ENCODE data around the gene UCP1.

UCP1 gene

GRCh38 chr4:140595065-140595464 lies 26.3 kb upstream of the UCP1 start:
- Histone ChIP-seq H3K9me3 (ENCODE audit: control insufficient read depth, low read depth, low read length) (no peaks in the 10 kb centered on the region), H3K36me3 (ENCODE audit: control insufficient read depth, low read depth, low read length) (no peaks in the 10 kb centered on the region)

DNA sequence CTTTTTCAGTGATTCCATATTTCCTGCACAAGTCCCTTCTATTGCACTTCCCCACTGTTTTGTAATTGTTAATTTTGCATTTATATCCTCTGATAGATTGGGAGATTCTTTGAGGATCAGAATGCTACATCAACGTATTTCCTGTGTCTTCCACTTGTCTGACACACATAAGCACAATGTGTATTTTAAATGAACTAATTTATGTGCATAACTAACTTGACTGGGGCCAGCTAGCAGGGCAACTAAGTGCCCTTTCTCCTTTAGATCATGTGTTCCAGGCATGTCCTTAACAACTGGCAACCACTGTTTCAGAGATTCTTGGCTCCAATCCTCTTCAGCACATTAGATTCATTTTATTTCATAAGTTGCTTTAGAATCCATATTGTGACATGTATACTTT lies 15.7 kb upstream of the UCP1 start:
- Histone ChIP-seq H3K4me3 (ENCODE audit: low read length) (no peak overlapping the region), H3K27me3 (ENCODE audit: control insufficient read depth, insufficient read depth, low read length) (no peaks in the 10 kb centered on the region), H3K9ac (ENCODE audit: low read length) (no peak overlapping the region), H3K36me3 (ENCODE audit: control insufficient read depth, low read depth, low read length) (no peaks in the 10 kb centered on the region), H3K4me1 (ENCODE audit: control insufficient read depth, low read depth, low read length) (no peaks in the 10 kb centered on the region), H3K9me3 (ENCODE audit: control insufficient read depth, low read depth, low read length) (no peaks in the 10 kb centered on the region), H3K27ac (ENCODE audit: low read length) (no peak overlapping the region)

More at GRCh38 chr4:140595065-140595464, 26.3 kb upstream of the UCP1 start:
- no peak overlapping the region for H3K4me3 ChIP-seq (ENCODE audit: low read length)
- no peak overlapping the region for H3K9ac ChIP-seq (ENCODE audit: low read length)
- H3K27ac ChIP-seq (ENCODE audit: low read length): no peak overlapping the region
- no peaks in the 10 kb centered on the region for H3K27me3 ChIP-seq (ENCODE audit: control insufficient read depth, insufficient read depth, low read length)
- H3K4me1 ChIP-seq (ENCODE audit: control insufficient read depth, low read depth, low read length): no peaks in the 10 kb centered on the region

- Histone ChIP-seq H3K4me3 (ENCODE audit: low read length) (no peak overlapping the region), H3K4me1 (ENCODE audit: control insufficient read depth, low read depth, low read length) (no peaks in the 10 kb centered on the region), H3K27me3 (ENCODE audit: control insufficient read depth, insufficient read depth, low read length) (no peaks in the 10 kb centered on the region), H3K27ac (ENCODE audit: low read length) (no peak overlapping the region), H3K9ac (ENCODE audit: low read length) (no peak overlapping the region), H3K9me3 (ENCODE audit: control insufficient read depth, low read depth, low read length) (no peaks in the 10 kb centered on the region), H3K36me3 (ENCODE audit: control insufficient read depth, low read depth, low read length) (no peaks in the 10 kb centered on the region)
Measured at GRCh38 chr4:140581078-140581477, 12.3 kb upstream of the UCP1 start.

DNA sequence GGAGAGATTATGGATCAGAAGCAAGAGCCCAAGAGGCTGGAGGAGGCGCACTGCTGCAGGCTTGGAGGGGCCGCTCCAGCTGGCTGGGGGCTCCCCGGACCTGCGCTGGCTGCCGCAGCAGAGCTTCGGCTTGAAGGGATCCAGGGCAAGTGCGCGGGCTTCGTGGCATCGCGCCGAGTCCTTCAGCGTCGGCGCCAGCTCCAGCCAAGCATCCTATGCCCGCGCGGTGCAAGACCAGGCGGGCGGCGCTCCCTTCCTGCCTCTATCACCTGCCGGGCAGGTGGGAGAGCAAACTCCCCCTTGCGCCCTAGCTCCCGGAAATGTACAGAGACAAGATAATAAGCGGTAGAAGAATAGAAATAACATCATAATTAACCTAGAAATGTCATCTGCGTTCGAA lies 10.5 kb upstream of the UCP1 start:
- Histone ChIP-seq H3K36me3 (ENCODE audit: control insufficient read depth, low read depth, low read length) (no peaks in the 10 kb centered on the region), H3K9me3 (ENCODE audit: control insufficient read depth, low read depth, low read length) (no peaks in the 10 kb centered on the region), H3K27me3 (ENCODE audit: control insufficient read depth, insufficient read depth, low read length) (no peaks in the 10 kb centered on the region), H3K27ac (ENCODE audit: low read length) (no peak overlapping the region), H3K9ac (ENCODE audit: low read length) (no peak overlapping the region), H3K4me3 (ENCODE audit: low read length) (no peak overlapping the region), H3K4me1 (ENCODE audit: control insufficient read depth, low read depth, low read length) (no peaks in the 10 kb centered on the region)

DNA sequence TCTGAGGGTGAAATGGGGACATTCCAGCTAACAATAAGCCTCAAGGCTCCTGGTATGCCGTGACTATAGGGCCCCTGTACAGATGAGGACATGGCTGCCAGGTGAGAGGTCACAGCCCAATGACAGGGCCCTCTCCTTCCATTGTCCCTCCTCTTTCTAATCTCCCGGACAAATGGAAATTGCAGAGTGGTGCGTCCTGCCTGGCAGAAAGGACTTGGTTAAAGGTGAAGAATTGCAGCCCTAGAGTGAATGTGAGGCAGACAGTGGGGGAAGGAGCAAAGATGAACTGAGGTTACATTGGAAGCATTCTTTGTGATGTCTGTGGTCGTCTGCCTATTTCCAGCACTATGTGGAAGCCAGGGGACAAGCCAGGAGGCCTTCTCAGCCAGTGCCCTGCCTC lies 6.7 kb upstream of the UCP1 start:
- no peaks in the 10 kb centered on the region for H3K9me3 ChIP-seq (ENCODE audit: control insufficient read depth, low read depth, low read length)
- H3K27ac ChIP-seq (ENCODE audit: low read length): no peak overlapping the region
- H3K4me3 ChIP-seq (ENCODE audit: low read length): no peak overlapping the region
- H3K36me3 ChIP-seq (ENCODE audit: control insufficient read depth, low read depth, low read length): no peaks in the 10 kb centered on the region
- H3K9ac ChIP-seq (ENCODE audit: low read length): no peak overlapping the region
- H3K27me3 ChIP-seq (ENCODE audit: control insufficient read depth, insufficient read depth, low read length): peaks cover 13% of the 10 kb centered on the region
- H3K4me1 ChIP-seq (ENCODE audit: control insufficient read depth, low read depth, low read length): no peaks in the 10 kb centered on the region

- no peak overlapping the region for H3K27ac ChIP-seq (ENCODE audit: low read length)
- peaks cover 7% of the 10 kb centered on the region for H3K4me1 ChIP-seq (ENCODE audit: control insufficient read depth, low read depth, low read length)
- no peak overlapping the region for H3K4me3 ChIP-seq (ENCODE audit: low read length)
- H3K9me3 ChIP-seq (ENCODE audit: control insufficient read depth, low read depth, low read length): no peaks in the 10 kb centered on the region
- H3K27me3 ChIP-seq (ENCODE audit: control insufficient read depth, insufficient read depth, low read length): peaks cover 51% of the 10 kb centered on the region
- H3K9ac ChIP-seq (ENCODE audit: low read length): no peak overlapping the region
- H3K36me3 ChIP-seq (ENCODE audit: control insufficient read depth, low read depth, low read length): no peaks in the 10 kb centered on the region
Measured at GRCh38 chr4:140571620-140572019, 2.9 kb upstream of the UCP1 start.

GRCh38 chr4:140569307-140569638 lies 512 bp upstream of the UCP1 start:
- H3K9ac ChIP-seq (ENCODE audit: low read length): peak overlapping the region; percentile 10
- no peak overlapping the region for H3K27ac ChIP-seq (ENCODE audit: low read length)
- H3K4me1 ChIP-seq (ENCODE audit: control insufficient read depth, low read depth, low read length): peaks cover 7% of the 10 kb centered on the region
- peak overlapping the region; percentile 73 for H3K4me3 ChIP-seq (ENCODE audit: low read length)
- no peaks in the 10 kb centered on the region for H3K9me3 ChIP-seq (ENCODE audit: control insufficient read depth, low read depth, low read length)
- peaks cover 67% of the 10 kb centered on the region for H3K27me3 ChIP-seq (ENCODE audit: control insufficient read depth, insufficient read depth, low read length)
- H3K36me3 ChIP-seq (ENCODE audit: control insufficient read depth, low read depth, low read length): no peaks in the 10 kb centered on the region

- no peak overlapping the region for H3K9ac ChIP-seq (ENCODE audit: low read length)
- H3K4me1 ChIP-seq (ENCODE audit: control insufficient read depth, low read depth, low read length): peaks cover 28% of the 10 kb centered on the region
- no peaks in the 10 kb centered on the region for H3K9me3 ChIP-seq (ENCODE audit: control insufficient read depth, low read depth, low read length)
- H3K27ac ChIP-seq (ENCODE audit: low read length): no peak overlapping the region
- H3K4me3 ChIP-seq (ENCODE audit: low read length): no peak overlapping the region
- H3K36me3 ChIP-seq (ENCODE audit: control insufficient read depth, low read depth, low read length): no peaks in the 10 kb centered on the region
- no peaks in the 10 kb centered on the region for H3K27me3 ChIP-seq (ENCODE audit: control insufficient read depth, insufficient read depth, low read length)
Measured at GRCh38 chr4:140559696-140560095, 9.1 kb downstream of the UCP1 start.

- H3K9ac ChIP-seq (ENCODE audit: low read length): no peak overlapping the region
- no peaks in the 10 kb centered on the region for H3K9me3 ChIP-seq (ENCODE audit: control insufficient read depth, low read depth, low read length)
- H3K4me1 ChIP-seq (ENCODE audit: control insufficient read depth, low read depth, low read length): peaks cover 28% of the 10 kb centered on the region
- no peaks in the 10 kb centered on the region for H3K36me3 ChIP-seq (ENCODE audit: control insufficient read depth, low read depth, low read length)
- H3K4me3 ChIP-seq (ENCODE audit: low read length): no peak overlapping the region
- H3K27ac ChIP-seq (ENCODE audit: low read length): no peak overlapping the region
- H3K27me3 ChIP-seq (ENCODE audit: control insufficient read depth, insufficient read depth, low read length): no peaks in the 10 kb centered on the region
Measured at GRCh38 chr4:140557831-140558435, 10.8 kb downstream of the UCP1 start.

GRCh38 chr4:140556372-140557085 lies 12.2 kb downstream of the UCP1 start:
- Histone ChIP-seq H3K27me3 (ENCODE audit: control insufficient read depth, insufficient read depth, low read length) (no peaks in the 10 kb centered on the region), H3K4me1 (ENCODE audit: control insufficient read depth, low read depth, low read length) (peaks cover 28% of the 10 kb centered on the region), H3K27ac (ENCODE audit: low read length) (no peak overlapping the region), H3K4me3 (ENCODE audit: low read length) (no peak overlapping the region), H3K9ac (ENCODE audit: low read length) (no peak overlapping the region), H3K36me3 (ENCODE audit: control insufficient read depth, low read depth, low read length) (no peaks in the 10 kb centered on the region), H3K9me3 (ENCODE audit: control insufficient read depth, low read depth, low read length) (no peaks in the 10 kb centered on the region)

- no peak overlapping the region for H3K27ac ChIP-seq (ENCODE audit: low read length)
- H3K27me3 ChIP-seq (ENCODE audit: control insufficient read depth, insufficient read depth, low read length): no peaks in the 10 kb centered on the region
- no peaks in the 10 kb centered on the region for H3K9me3 ChIP-seq (ENCODE audit: control insufficient read depth, low read depth, low read length)
- no peaks in the 10 kb centered on the region for H3K4me1 ChIP-seq (ENCODE audit: control insufficient read depth, low read depth, low read length)
- no peak overlapping the region for H3K9ac ChIP-seq (ENCODE audit: low read length)
- H3K36me3 ChIP-seq (ENCODE audit: control insufficient read depth, low read depth, low read length): peaks cover 29% of the 10 kb centered on the region
- no peak overlapping the region for H3K4me3 ChIP-seq (ENCODE audit: low read length)
Measured at GRCh38 chr4:140533951-140534480, 34.7 kb downstream of the UCP1 start.

GRCh38 chr4:140529434-140529833 lies 39.3 kb downstream of the UCP1 start:
- Histone ChIP-seq H3K9ac (ENCODE audit: low read length) (no peak overlapping the region), H3K9me3 (ENCODE audit: control insufficient read depth, low read depth, low read length) (no peaks in the 10 kb centered on the region), H3K4me1 (ENCODE audit: control insufficient read depth, low read depth, low read length) (peaks cover 3% of the 10 kb centered on the region), H3K27ac (ENCODE audit: low read length) (no peak overlapping the region), H3K27me3 (ENCODE audit: control insufficient read depth, insufficient read depth, low read length) (no peaks in the 10 kb centered on the region), H3K36me3 (ENCODE audit: control insufficient read depth, low read depth, low read length) (peaks cover 18% of the 10 kb centered on the region), H3K4me3 (ENCODE audit: low read length) (no peak overlapping the region)

Measured in iPS-18a (cell line).